Stimulated activated CD4-positive, alpha-beta T cell treated with anti-CD3 and anti-CD28 coated beads, TNF-alpha, amount 100 ng/mL, for 1 hour (primary cell): Measurements from ENCODE around the gene ANKRD40CL.
"Not testable (repeated sequence)": the region's sequence is repeated elsewhere in the genome, so short reads cannot be mapped to it uniquely, and the experiment has no call there.

Experiments
- DNase-seq, 3 donors: peaks; one replicate each; pipeline ENCODE4 v3.0.0-alpha.2; 2020; ENCODE audit warnings: low read depth in 3 of 3, low spot score in 1 of 3

Gene ANKRD40CL, protein sequence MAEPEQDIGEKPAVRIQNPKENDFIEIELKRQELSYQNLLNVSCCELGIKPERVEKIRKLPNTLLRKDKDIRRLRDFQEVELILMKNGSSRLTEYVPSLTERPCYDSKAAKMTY

DNA sequence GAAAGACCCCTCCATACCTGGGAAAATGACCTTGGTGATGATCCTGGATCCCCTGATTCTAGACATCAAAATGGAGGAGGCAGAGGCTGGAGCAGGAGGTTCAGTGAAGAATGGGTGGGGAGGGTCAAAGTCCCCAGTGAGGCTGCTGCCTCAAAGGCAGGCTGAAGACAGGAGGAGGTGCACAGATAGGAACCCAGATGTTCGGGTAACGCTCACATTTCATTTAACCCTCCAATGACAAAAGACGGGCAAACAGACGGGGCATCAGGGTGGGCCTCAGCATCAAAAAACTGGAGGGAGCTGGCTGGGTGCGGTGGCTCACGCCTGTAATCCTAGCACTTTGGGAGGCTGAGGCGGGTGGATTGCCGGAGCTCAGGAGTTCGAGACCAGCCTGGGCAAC lies at the start of gene ANKRD40CL:
Gene ANKRD40CL (minus strand): TSS at position 73 of the 400 bp plus-strand sequence. CDS start 605 bp downstream, outside the sequence.
- DNase-seq, result no peak

DNA sequence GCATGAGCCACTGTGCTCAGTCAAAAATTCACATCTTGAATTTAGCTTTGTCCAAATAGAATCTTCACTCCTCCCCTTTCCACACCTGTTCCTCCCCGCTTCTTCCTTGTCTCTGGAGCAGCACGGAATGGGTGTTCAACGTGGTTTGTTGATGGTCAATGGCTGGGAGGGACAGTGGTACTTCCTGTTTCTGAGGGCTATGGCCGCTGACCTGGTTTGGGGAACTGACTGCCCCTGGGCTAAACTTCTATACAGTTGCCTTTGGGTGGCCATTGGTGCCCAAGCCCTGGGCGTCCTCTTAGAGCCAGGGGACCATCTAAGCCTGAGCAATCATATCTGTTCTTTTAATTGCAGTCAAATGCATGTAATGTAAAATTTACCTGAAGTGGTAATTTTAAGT lies 49.0 kb upstream of the ANKRD40CL start:
- DNase-seq, result no peak

DNA sequence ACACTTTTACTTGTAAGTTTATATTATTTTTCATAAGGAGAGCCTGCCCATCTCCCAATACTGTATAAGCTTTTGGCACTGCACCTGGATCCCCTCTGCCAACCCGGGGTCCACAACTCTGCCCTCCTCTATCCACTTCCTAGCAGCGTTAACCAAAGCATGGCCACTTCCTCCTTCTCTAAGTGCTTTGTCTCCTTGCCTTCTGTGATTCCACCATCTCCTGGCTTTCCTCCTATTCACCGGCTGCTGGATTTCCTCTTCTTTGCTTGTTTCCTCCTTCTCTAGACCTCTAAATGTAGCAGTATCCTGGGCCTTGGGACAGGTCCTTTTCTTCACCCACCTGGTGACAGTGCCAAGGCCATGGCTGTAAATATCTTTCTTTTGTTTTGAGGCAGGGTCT lies 48.1 kb upstream of the ANKRD40CL start:
- DNase-seq, result no peak

DNA sequence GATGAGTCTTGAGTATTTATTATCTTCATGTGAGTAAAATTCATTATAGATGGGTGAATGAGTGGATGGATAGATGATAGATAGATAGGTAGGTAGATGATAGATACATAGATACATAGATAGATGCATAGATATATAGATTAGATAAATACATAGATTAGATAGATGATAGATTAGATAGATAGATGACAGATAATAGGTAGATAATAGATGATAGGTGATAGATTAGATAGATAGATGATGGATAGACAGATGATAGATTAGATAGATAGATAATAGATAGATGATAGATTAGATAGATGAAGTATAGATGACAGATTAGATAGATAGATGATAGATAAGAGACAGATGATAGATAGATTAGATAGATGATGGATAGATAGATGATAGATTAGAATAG lies 46.3 kb upstream of the ANKRD40CL start:
- DNase-seq, result no peak

DNA sequence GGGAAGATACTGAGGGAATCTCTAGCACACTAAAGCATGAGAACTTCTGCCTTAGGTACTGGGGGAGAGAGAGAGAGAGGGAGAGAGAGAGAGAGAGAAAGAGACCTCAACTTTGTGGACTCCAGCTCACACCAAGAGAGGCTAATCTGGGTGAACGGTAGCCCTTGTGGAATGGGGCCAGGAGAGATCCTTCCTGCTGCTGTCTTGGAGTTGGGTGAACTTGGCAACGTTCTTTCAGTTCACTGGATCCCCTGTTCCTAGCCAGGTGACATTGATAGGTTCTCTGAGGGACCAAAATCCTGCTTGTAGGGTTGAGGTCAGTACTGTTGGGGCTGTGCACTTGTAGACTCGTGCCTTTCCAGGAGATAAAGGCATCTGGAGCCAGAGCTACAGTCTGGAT lies 41.6 kb upstream of the ANKRD40CL start:
- no peak for DNase-seq

DNA sequence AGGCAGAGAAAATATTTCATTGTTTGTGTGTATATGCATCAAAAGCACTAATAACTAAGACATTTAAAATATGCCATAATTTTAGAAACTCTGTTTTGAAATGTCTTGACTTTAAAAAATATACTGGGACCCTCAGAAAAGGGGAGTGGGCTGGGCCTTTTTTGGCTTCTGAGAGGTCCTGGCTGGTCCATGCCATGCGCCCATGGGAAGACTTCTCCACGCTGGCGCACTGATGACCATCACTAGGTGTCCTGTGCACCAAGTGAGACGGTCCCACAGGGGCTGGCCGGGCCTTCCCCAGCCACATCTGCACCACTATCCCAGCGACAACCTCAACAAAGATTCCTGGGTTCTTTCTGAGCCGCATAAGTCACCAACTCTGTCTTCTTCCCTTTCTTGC lies 41.1 kb upstream of the ANKRD40CL start:
- DNase-seq, result no peak

DNA sequence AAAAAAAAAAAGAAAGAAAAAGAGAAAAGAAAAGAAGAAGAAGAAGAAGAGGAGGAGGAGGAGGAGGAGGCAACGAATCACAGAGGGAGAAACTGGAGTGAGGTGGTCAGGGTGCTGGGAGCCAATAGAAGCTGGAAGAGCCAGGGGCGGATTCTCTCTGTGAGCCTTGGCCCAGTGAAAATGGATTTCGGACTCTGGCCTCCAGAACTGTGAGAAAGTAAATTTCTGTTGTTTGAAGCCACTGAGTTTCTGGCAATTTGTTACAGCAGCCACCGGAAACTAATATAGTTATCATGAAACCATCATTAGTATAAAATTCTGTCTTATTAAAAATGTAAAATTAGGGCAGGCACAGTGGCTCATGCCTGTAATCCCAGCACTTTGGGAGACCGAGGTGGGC lies 40.4 kb upstream of the ANKRD40CL start:
- DNase-seq, result no peak

DNA sequence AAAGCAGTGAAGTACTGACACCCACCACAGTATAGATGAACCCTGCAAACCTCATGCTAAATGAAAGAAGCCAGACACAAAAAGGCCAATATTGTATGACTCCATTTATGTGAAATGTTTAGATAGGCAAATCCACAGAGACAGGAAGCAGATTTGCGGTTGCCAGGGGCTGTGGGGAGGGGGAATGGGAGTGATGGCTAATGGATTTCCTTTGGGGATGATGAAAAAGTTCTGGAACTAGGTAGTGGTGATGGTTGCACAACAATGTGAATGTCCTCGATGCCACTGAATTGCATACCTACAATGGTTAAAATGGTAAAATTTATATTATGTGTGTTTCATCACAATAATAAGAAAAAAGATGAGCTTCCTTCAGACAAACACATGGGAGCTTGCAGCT lies 39.7 kb upstream of the ANKRD40CL start:
- DNase-seq, result no peak

DNA sequence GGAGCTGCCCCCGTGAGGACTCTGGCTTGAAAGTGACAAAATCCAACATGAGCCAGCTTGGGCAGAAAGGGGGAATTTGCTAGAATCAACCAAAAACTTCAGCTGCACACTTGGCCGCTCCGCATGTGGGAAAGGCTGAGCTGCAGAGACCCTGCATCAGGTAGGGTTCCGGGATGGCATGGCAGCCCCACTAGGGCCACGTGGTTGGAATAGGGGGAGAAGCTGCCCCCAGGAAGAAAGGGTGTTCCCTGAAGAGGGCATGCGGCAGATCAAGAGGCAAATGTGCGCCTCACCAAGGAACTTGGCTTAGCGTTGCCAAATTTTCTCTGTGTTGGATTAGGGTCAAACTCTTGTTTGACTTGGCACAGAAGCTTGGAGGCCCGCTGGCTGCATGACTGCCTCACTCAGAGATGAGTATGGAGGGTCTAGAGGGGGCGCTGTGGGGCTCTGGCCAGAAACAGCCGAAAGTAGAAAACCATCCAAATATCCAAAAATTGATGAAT lies 38.9 kb upstream of the ANKRD40CL start:
- DNase-seq, result no peak

DNA sequence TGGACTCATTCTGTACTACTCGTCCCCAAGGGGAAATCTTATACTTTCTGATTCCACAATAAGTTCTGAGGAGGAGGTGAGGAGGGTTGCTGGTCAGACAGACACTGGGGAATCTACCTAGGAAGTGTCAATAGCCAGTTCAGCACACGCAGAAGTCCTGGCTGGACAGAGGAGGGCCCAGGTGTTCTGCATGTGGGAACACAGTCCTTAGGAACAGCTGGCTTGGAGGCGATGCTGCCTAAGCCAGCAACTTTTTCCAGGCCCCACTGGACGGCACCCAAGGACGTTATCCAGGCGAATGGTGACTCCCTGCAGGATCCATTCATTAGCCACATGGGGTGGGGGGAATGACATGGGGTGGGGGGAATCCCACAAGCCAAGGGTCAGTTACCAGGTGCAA lies 38.2 kb upstream of the ANKRD40CL start:
- DNase-seq, result no peak

DNA sequence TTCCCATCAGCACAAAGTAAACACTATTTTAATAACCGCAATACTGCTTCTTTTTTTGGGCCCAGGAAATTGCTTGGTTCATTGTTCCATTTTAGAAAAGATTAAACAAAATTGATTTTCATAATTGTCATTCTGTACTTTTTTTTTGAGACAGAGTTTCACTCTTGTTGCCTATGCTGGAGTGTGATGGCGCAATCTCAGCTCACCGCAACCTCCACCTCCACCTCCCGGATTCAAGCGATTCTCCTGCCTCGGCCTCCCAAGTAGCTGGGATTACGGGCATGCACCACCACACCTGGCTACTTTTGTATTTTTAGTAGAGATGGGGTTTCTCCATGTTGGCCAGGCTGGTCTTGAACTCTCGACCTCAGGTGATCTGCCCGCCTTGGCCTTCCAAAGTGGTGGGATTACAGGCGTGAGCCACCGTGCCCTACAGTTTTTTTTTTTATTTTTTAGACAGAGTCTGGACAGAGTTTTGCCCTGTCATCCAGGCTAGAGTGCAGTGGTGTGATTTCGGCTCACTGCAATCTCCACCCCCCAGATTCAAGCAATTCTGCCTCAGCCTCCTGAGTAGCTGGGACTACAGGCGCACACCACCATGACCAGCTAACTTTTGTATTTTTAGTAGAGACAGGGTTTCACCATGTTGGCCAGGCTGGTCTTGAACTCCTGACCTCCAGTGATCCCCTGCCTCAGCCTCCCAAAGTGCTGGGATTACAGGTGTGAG lies 37.6 kb upstream of the ANKRD40CL start:
- DNase-seq, result not testable (repeated sequence)

DNA sequence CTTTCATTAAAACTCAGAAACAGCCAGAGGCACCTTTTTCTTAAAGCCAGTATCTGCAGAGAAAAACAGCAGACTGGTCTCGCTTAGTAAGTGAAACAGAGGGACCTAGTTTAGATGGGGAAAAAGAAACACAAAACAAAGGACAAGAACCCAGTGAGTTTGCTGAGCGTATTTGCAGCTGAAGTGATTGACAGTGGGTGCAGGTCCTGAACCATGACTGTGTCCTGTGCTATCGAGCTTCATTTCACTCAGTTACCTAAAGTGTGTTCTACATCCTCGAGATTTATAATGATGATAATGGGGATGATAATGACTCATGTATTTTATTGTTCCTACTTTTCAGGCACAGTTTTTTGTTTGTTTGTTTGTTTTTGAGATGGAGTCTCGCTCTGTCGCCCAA lies 36.4 kb upstream of the ANKRD40CL start:
- DNase-seq, result no peak

DNA sequence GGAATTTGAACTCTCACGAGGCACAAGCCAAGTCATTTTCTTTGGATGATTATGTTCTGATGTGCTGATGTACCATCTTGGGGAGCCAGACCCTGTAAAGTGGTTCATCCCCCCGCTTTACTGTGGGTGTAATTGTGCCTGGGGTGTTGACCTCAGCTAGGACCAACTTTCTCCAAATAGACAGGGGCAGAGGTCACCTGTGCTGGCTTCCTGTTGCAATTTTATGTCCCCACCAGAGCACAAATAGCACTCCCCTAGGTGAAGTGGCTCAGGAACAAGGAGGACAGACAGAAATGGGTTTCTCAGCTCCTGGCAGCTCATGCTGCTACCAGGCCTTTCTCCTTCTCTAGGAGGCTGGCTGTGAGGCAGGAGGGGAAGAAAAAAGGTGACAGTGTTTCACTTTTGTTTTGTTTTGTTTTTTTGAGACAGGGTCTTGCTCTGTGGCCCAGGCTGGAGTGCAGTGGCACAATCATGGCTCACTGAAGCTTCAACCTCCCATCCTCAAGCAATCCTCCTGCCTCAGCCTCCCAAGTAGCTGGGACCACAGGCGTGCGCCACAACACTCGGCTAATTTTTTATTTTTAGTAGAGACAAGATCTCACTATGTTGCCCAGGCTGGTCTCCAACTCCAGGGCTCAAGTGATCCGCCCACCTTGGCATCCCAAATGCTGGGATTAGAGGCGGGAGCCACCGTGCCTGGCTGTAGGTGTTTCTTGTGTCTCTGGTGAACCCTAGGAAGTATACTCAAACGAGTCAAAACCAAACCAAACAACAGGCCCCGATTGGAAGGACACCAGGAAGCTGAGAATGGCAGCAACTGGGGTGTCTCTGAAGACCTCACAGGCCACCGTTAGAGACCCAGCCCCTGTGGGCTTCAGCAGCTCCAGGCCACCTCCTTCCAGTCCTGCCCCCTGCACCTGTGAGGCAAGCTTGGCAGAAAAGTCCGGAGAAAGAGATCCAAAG lies 35.6 kb upstream of the ANKRD40CL start:
- no peak for DNase-seq

DNA sequence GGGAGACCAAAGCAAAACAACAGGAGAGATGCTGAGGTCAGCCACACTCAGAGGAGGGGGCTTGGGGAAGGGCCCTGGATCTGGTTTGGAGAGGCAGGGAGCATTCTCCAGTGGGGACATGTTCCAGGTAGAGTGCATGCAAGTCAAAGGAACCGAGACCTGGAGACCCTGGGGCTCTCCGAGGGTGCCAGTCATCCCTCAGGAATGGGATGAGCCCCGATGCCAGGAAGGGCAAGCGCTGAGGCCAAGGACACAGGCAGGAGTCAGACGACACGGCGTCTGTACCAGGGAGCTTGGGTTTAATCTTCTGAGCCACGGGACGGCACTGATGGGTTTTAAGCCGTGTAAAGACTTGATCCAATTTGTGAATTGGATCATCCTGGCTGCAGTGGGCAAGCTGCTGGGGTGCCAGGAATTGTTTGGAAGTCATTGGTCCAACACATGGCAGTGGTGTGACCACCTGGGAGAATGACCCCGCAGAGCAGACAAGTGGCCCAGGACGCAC lies 32.9 kb upstream of the ANKRD40CL start:
- no peak for DNase-seq

DNA sequence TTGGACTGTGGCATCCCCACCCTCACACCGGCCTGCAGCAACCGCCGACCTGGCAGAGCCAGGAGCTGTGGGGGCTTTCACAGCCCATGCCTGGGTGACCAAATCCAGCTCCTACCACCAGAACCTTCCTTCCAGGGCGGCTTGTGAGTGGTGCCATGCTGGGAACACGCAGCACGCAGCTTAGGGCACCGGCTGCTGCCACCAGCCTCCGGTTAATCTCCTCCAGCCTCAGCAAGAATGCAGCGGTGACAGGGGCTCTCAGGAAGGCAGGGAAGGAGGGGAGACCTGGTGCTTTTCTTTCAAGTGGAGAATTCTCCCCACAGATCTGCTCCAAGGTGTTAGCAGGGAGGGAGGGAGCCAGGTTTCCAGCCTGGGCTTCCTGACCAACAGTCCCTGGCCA lies 32.3 kb upstream of the ANKRD40CL start:
- no peak for DNase-seq

DNA sequence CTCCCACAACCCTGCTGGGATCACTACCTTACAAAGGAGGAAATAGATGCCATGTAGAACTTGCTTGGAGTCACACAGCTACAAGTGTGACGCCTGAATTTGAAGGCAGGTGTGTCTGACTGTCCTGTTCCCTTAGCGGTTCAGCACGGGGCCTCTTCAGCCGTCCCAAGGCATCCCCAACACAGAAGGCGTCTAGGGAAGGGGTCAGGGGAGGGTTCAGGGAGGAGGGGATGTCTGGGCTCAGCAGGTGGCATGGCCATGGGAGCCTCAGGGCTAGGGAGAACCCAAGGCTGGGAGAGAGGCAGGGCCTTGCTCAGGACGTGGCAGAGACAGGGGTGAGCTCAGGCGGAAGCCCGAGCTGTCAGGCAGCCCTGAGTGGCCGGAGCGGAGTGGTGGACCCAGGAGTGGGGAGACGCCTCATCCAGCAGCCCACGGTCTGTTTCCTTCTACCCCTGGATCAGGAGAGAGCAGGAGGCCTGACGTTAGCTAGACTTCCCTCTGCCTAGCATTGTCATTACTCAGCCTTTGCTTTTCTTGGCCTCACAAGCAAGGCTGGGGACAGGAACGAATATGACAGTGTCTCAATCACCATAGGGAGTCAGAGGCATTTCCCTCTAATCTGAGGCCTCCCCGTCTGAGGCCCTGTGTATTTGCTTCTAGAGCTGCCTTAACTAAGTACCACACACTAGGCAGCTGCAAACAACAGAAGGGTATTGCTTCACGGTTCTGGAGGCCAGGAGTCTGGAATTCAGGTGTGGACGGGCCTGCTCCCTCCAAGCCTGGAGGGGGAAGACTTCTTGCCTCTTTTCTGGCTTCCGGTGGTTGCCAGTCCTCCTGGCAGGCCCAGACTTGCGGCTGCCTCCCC lies 31.3 kb upstream of the ANKRD40CL start:
- no peak for DNase-seq

DNA sequence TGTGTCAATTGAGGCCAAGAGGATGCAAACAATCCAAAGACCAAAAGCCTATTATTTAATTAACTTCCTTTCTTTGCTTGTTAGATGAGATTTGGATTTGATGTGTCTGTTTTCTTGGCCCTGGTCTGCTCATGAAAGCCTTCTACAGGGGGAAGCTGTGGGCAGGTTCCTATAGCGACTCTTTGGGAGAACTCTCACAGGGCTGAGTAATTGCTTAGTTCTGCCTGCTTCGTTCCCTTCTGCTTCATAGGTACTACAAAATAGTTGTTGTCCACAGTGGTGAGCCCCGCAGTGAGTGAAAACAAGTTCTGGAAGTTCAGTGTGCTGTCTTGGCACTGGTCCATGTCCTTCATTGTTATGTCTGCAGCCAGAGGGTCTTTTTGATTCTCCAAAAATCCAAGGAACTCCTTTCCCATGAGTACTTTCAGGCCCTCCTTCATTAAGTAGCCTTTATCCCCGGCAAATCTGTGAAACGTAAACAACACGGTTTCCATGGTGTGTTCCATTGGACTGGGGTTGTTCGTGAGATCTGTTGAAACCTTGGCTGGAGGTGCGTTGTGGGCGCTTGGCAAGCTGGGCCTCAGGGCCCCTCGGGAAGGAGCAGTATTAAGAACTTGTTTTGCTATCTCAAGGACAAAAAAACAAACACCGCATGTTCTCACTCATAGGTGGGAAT lies 30.0 kb upstream of the ANKRD40CL start:
- no peak for DNase-seq

DNA sequence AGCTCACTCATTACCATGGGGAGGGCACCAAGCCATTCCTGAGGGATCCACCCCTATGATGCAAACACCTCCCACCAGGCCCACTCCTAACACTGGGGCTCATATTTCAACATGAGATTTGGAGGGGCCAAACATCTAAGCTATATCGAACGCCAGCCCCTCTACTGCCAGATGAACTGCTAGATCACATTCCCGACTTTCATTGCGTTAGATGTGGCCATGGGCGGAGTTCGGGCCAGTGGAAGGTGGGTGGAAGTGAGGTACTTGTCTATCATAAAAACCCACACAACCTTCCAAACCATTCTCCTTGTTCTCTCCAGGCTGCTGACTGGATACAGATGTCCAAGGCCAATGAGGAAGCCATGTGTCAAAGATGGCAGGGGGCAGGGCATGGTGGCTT lies 27.0 kb upstream of the ANKRD40CL start:
- DNase-seq, result no peak

DNA sequence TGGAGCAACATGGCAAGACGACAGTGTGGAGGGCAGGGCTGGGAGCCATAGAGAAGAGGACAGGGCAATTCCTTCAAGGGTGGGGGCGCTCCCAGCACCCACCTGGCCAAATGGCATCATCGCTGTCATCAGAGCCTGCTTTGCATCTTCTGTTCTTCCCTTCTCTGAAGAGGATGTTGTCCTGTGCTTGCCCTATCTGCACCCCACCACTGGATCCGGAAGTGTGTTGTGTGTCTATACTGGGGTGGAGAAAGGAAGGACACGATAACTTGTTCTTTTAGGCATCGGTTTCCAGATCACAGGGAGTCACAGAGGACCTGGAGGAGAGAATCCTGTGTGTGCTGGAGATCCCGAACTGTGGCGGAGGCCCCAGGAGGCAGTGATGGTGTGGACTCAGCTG lies 25.7 kb upstream of the ANKRD40CL start:
- no peak for DNase-seq

DNA sequence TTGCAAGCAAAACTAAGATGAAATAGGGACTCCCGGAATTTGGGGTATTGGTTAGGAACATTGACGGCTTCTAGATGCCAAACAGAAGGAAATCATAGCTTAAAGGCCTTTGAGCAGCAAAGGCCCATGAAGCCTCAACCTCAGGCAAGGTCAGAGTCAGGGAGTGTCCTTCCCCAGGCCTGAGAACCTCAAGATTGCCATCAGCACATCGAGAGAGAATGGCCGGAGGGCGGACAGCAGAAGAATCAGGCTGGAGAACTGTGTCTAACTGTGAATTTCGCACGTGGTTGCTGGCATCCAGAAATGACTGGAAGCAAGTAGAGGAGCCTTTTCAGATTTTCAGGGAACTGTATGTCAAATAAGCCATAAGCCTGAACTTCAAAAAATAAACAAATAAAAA lies 24.8 kb upstream of the ANKRD40CL start:
- DNase-seq, result no peak
